Neural crest cell (in vitro differentiated cells): ENCODE measurements around the gene VPREB3. TPM values are rescaled to one million over a fixed set of nuclear protein-coding genes. Genes with fewer than 3 reads are reported as not detected.

Experiments
- DNase-seq: peaks from one replicate; pipeline ENCODE4 v3.0.0; 2021; ENCODE audit warnings: low read depth, mixed read lengths, low spot score
- H3K27ac Mint-ChIP-seq: one replicate; pipeline ENCODE4 v1.8.0; 2021; ENCODE audit warnings: mild to moderate bottlenecking, mixed read lengths; ENCODE audit not compliant: unreplicated experiment
- H3K27me3 Mint-ChIP-seq: 2 replicates; pipeline ENCODE4 v1.8.0; 2021; ENCODE audit warnings: low read depth, mild to moderate bottlenecking, mixed read lengths
- H3K36me3 Mint-ChIP-seq: 2 replicates; pipeline ENCODE4 v1.8.0; 2021; ENCODE audit warnings: low read depth, mild to moderate bottlenecking, mixed read lengths
- H3K4me1 Mint-ChIP-seq: 2 replicates; pipeline ENCODE4 v1.8.0; 2021; ENCODE audit warnings: mixed read lengths
- H3K4me3 Mint-ChIP-seq: one replicate; pipeline ENCODE4 v1.8.0; 2021; ENCODE audit warnings: mild to moderate bottlenecking, mixed read lengths
- H3K9me3 Mint-ChIP-seq: 2 replicates; pipeline ENCODE4 v1.8.0; 2021; ENCODE audit warnings: mixed read lengths
- CTCF ChIP-seq: fragments of 200-600 bp; sonication (generic); conservative IDR thresholded peaks from 2 replicates; pipeline ENCODE4 v1.5.0; 2021; ENCODE audit warnings: antibody characterized with exemption, mild to moderate bottlenecking
- total RNA-seq: library from RNA; stranded (reverse); gene quantifications from 2 replicates; pipeline ENCODE4 v1.2.1, GENCODE V29; 2021

The VPREB3 gene
- total RNA-seq, 1 donor from 2014 or later: not detected

GRCh38 chr22:23760056-23760455 lies 5.8 kb upstream of the VPREB3 start:
- TF ChIP-seq CTCF: no peak
- Mint-ChIP-seq H3K4me1 (peaks cover 21% of the 10 kb centered on the region), H3K9me3 (no peaks in the 10 kb centered on the region), H3K36me3 (no peaks in the 10 kb centered on the region), H3K27me3 (no peaks in the 10 kb centered on the region), H3K27ac (no peak overlapping the region), H3K4me3 (peak overlapping the region; percentile 29)
- DNase-seq: no peak

DNA sequence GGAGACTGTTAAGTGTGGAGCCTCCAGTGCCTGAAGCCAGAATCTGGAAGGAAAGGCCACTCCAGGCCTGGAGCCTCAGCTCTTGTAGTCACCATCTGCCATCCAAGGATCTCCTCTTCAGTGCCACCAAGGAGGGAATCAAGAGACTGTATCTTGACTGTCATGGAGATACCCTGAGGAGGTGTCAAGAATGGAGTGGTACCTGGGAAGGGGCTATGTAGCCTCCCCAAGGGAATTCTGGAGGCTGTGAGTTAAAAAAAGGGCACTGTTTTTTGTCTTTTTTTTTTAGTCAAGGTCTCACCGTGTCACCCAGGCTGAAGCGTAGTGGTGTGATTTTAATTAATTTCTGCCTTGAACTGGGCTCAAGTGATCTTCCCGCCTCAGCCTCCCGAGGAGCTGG lies 5.3 kb upstream of the VPREB3 start:
- Mint-ChIP-seq H3K4me3 (no peak overlapping the region), H3K4me1 (peaks cover 21% of the 10 kb centered on the region), H3K36me3 (no peaks in the 10 kb centered on the region), H3K27me3 (no peaks in the 10 kb centered on the region), H3K9me3 (no peaks in the 10 kb centered on the region), H3K27ac (no peak overlapping the region)
- TF ChIP-seq CTCF: no peak
- no peak for DNase-seq

DNA sequence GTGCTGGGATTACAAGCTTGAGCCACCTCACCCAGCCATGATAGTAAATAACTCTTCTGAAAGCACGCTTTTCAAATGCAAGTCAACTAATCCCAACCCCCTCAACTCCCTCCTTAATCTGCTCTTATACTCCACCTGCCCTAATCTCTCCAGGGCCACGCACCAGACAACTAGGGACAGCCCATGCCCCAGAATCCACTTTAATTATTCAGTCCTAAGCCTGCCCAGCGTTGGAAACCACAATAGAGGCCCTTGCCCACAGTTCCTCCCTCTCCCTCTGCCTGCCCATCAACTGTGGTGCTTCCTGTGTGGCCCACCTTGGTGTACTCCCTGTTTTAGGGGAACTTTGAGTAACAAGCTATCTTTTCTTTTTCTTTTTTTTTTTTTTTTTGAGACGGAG lies 2.7 kb upstream of the VPREB3 start:
- H3K4me3 Mint-ChIP-seq: peak overlapping the region; percentile 49
- no peak for TF ChIP-seq CTCF

DNA sequence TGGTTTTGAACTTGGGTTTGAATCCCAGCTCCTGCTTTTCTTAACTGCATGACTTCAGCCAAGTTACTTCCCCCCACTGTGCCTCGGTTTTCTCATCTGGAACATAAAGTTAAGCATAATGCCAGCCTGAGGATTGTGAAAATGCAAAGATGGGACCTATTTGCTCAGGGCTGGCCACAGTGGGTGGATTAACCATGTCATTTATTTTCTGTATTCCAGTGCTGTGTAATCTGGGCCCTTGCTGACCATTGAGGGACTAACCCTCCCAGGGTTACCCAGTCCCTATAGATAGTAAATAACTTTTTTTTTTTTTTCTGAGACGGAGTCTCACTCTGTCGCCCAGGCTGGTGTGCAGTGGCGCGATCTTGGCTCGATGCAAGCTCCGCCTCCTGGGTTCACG lies 1.5 kb upstream of the VPREB3 start:
- Mint-ChIP-seq H3K27ac (no peak overlapping the region), H3K4me1 (peaks cover 10% of the 10 kb centered on the region), H3K9me3 (no peaks in the 10 kb centered on the region), H3K27me3 (no peaks in the 10 kb centered on the region), H3K36me3 (no peaks in the 10 kb centered on the region), H3K4me3 (peak overlapping the region; percentile 6)
- DNase-seq: no peak
- no peak for TF ChIP-seq CTCF

More for the DNA sequence above, 2.7 kb upstream of the VPREB3 start:
- no peaks in the 10 kb centered on the region for H3K27me3 Mint-ChIP-seq
- no peaks in the 10 kb centered on the region for H3K9me3 Mint-ChIP-seq
- H3K27ac Mint-ChIP-seq: no peak overlapping the region
- H3K4me1 Mint-ChIP-seq: peaks cover 8% of the 10 kb centered on the region
- no peaks in the 10 kb centered on the region for H3K36me3 Mint-ChIP-seq
- DNase-seq: no peak

DNA sequence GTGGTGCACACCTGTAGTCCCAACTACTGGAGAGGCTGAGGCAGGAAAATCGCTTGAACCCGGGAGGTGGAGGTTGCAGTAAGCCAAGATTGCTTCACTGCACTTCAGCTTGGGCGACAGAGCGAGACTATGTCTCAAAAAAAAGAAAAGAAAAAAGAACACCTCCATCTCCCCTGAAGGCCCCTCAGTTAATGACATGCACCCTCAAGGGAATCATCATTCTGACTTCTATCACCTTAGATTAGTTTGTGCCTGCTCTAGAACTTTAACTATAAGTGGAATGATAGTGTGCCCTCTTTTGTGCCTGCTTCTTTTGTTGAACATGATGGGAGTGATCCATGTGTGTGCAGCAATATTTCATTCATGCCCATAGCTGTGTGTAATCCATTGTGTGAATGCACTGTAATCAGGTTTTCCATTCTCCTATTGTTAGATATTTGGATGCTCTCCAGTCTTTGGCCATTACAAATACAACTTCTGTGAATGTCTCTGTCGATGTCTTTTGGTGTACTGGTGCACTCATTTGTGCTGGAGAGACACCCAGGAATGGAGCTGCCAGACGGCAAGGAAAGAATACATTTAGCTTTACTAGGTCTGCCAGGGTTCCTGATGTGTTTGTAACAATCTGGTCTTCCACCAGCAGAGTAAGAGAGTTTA lies 883 bp upstream of the VPREB3 start:
- no peaks in the 10 kb centered on the region for H3K36me3 Mint-ChIP-seq
- H3K9me3 Mint-ChIP-seq: no peaks in the 10 kb centered on the region
- H3K27ac Mint-ChIP-seq: no peak overlapping the region
- H3K27me3 Mint-ChIP-seq: no peaks in the 10 kb centered on the region
- H3K4me1 Mint-ChIP-seq: peaks cover 10% of the 10 kb centered on the region
- peak overlapping the region; percentile 6 for H3K4me3 Mint-ChIP-seq
- DNase-seq: no peak
- TF ChIP-seq CTCF: no peak
